Measurements from ENCODE around the gene NR2F2.

NR2F2 gene

GRCh38 chr15:96309143-96309660 is 21.3 kb upstream of the NR2F2 start:
- no peak for TF ChIP-seq GATA2 (IDR thresholded peaks at IDR 0.05; ENCODE audit: low read depth, low read length)
- TF ChIP-seq GATA3 (IDR thresholded peaks at IDR 0.05; ENCODE audit: low read depth, low read length): no peak

GRCh38 chr15:96311256-96311955 is 19.1 kb upstream of the NR2F2 start:
- TF ChIP-seq GATA2 (IDR thresholded peaks at IDR 0.05; ENCODE audit: low read depth, low read length) (no peak), GATA3 (IDR thresholded peaks at IDR 0.05; ENCODE audit: low read depth, low read length) (no peak)

- TF ChIP-seq GATA2 (IDR thresholded peaks at IDR 0.05; ENCODE audit: low read depth, low read length) (no peak), GATA3 (IDR thresholded peaks at IDR 0.05; ENCODE audit: low read depth, low read length) (no peak)
Observed at GRCh38 chr15:96311956-96312294, 18.6 kb upstream of the NR2F2 start.

- TF ChIP-seq GATA2 (IDR thresholded peaks at IDR 0.05; ENCODE audit: low read depth, low read length): no peak
- no peak for TF ChIP-seq GATA3 (IDR thresholded peaks at IDR 0.05; ENCODE audit: low read depth, low read length)
Observed at GRCh38 chr15:96312641-96313335, 17.7 kb upstream of the NR2F2 start.

- no peak for TF ChIP-seq GATA2 (IDR thresholded peaks at IDR 0.05; ENCODE audit: low read depth, low read length)
- TF ChIP-seq GATA3 (IDR thresholded peaks at IDR 0.05; ENCODE audit: low read depth, low read length): no peak
Observed at GRCh38 chr15:96314518-96314917, 16.0 kb upstream of the NR2F2 start.

GRCh38 chr15:96314963-96315362 is 15.5 kb upstream of the NR2F2 start:
- TF ChIP-seq GATA3 (IDR thresholded peaks at IDR 0.05; ENCODE audit: low read depth, low read length): no peak
- TF ChIP-seq GATA2 (IDR thresholded peaks at IDR 0.05; ENCODE audit: low read depth, low read length): no peak

GRCh38 chr15:96316953-96317629 is 13.4 kb upstream of the NR2F2 start:
- TF ChIP-seq GATA2 (IDR thresholded peaks at IDR 0.05; ENCODE audit: low read depth, low read length): no peak
- TF ChIP-seq GATA3 (IDR thresholded peaks at IDR 0.05; ENCODE audit: low read depth, low read length): no peak

- TF ChIP-seq GATA2 (IDR thresholded peaks at IDR 0.05; ENCODE audit: low read depth, low read length) (no peak), GATA3 (IDR thresholded peaks at IDR 0.05; ENCODE audit: low read depth, low read length) (no peak)
Observed at GRCh38 chr15:96320107-96320506, 10.4 kb upstream of the NR2F2 start.

GRCh38 chr15:96320703-96321638 is 9.5 kb upstream of the NR2F2 start:
- no peak for TF ChIP-seq GATA2 (IDR thresholded peaks at IDR 0.05; ENCODE audit: low read depth, low read length)
- TF ChIP-seq GATA3 (IDR thresholded peaks at IDR 0.05; ENCODE audit: low read depth, low read length): no peak

- TF ChIP-seq GATA3 (IDR thresholded peaks at IDR 0.05; ENCODE audit: low read depth, low read length): no peak
- TF ChIP-seq GATA2 (IDR thresholded peaks at IDR 0.05; ENCODE audit: low read depth, low read length): no peak
Observed at GRCh38 chr15:96321639-96322535, 8.6 kb upstream of the NR2F2 start.

GRCh38 chr15:96322536-96323318 is 7.8 kb upstream of the NR2F2 start:
- TF ChIP-seq GATA2 (IDR thresholded peaks at IDR 0.05; ENCODE audit: low read depth, low read length) (no peak), GATA3 (IDR thresholded peaks at IDR 0.05; ENCODE audit: low read depth, low read length) (no peak)

All from SH-SY5Y (cell line).